HCT116 (cell line): Measurements from ENCODE around the gene MEG3.

Source experiments
- EZH2 ChIP-seq: fragments of 200-600 bp; sonication (generic); IDR thresholded peaks from 2 replicates; pipeline ENCODE4 v1.6.1; 2017; ENCODE audit warnings: antibody characterized with exemption, mixed run types
- POLR2AphosphoS5 ChIP-seq: IDR thresholded peaks from 2 replicates; pipeline ENCODE4 v1.6.1; 2011; ENCODE audit warnings: mild to moderate bottlenecking, low read depth, low read length, moderate library complexity
- RAD21 ChIP-seq: IDR thresholded peaks from 2 replicates; pipeline ENCODE4 v1.6.1; 2012; ENCODE audit warnings: low read depth, mild to moderate bottlenecking

- TF ChIP-seq RAD21, result no peak
- no peak for TF ChIP-seq EZH2
- no peak for TF ChIP-seq POLR2AphosphoS5
Measured at GRCh38 chr14:100842799-100843198, 16.9 kb downstream of the MEG3 start.
